A549 (cell line): ENCODE results near the gene MT1H. TPM values are rescaled to one million over a fixed set of nuclear protein-coding genes. Genes with fewer than 3 reads are reported as not detected.

Source experiments
- ATAC-seq, 2 experiments: fragments of 200-7000 bp in 1 of 2; fragments of >200 bp in 1 of 2; cut with Nextera tagmentation in 1 of 2; cut with Tn5 transposase in 1 of 2; 3 replicates each; pipeline versions ENCODE4 v1.8.0 to v1.9.1; 2018 to 2020; ENCODE audit warnings: mild to moderate bottlenecking in 1 of 2, moderate library complexity in 1 of 2
- CTCF ChIA-PET: fragments of 300-600 bp; sonication (Branson Sonifier 250); formaldehyde crosslinking; extraction: SDS; loops from one replicate; lab custom pipeline; 2021; ENCODE audit warnings: antibody characterized with exemption, inconsistent platforms; lab: Yijun Ruan, JAX
- POLR2A ChIA-PET: fragments of 350-600 bp; formaldehyde crosslinking; extraction: SDS; loops from one replicate; lab custom pipeline; 2021; ENCODE audit warnings: antibody characterized with exemption, inconsistent platforms; lab: Yijun Ruan, JAX
- DNase-seq, 2 experiments: peaks; one replicate each; pipeline versions ENCODE4 v3.0.0 to v3.0.0-alpha.2; 2011 to 2016; ENCODE audit warnings: low read depth in 1 of 2, low spot score in 1 of 2
- FAIRE-seq: peaks from 2 replicates; lab custom pipeline; 2011; peaks lifted over from hg19 to GRCh38; lab: Jason Lieb, UNC
- H3K27ac ChIP-seq, 2 experiments: fragments of >200 bp; sonication (Bioruptor Twin); formaldehyde crosslinking; 3 replicates each; pipeline ENCODE4 v1.5.1; 2016 to 2017
- H3K4me1 ChIP-seq: fragments of >200 bp; sonication (Bioruptor Twin); formaldehyde crosslinking; 3 replicates; pipeline ENCODE4 v1.6.1; 2016
- H3K4me2 ChIP-seq: fragments of >200 bp; sonication (Bioruptor Twin); formaldehyde crosslinking; 3 replicates; pipeline ENCODE4 v1.6.1; 2016
- H3K4me3 ChIP-seq: fragments of >200 bp; sonication (Bioruptor Twin); formaldehyde crosslinking; 3 replicates; pipeline ENCODE4 v1.5.1; 2016
- H3K9me3 ChIP-seq: fragments of >200 bp; sonication (Bioruptor Twin); formaldehyde crosslinking; 3 replicates; pipeline ENCODE4 v1.6.1; 2016
- BHLHE40 ChIP-seq: IDR thresholded peaks from 2 replicates; pipeline ENCODE4 v1.6.1; 2012; ENCODE audit warnings: low read depth, low read length, inconsistent platforms
- CBX8 ChIP-seq: fragments of 200-600 bp; sonication (generic); IDR thresholded peaks from 2 replicates; pipeline ENCODE4 v1.6.1; 2016
- CEBPB ChIP-seq, 2 experiments: fragments of >200 bp in 1 of 2; sonication (Bioruptor Twin) in 1 of 2; formaldehyde crosslinking in 1 of 2; IDR thresholded peaks; 2 replicates each; pipeline ENCODE4 v1.6.1; 2012 to 2016
- CHD4 ChIP-seq: fragments of 200-600 bp; sonication (generic); IDR thresholded peaks from 2 replicates; pipeline ENCODE4 v1.6.1; 2016; ENCODE audit warnings: antibody characterized with exemption, mild to moderate bottlenecking, borderline replicate concordance
- FOSB ChIP-seq: fragments of 250-450 bp; sonication (Bioruptor Pico); IDR thresholded peaks from 2 replicates; pipeline ENCODE4 v1.5.0; 2020; ENCODE audit warnings: mild to moderate bottlenecking, moderate library complexity
- GATA3 ChIP-seq: IDR thresholded peaks from 2 replicates; pipeline ENCODE4 v1.6.1; 2012; ENCODE audit warnings: borderline replicate concordance
- HOXA7 ChIP-seq: fragments of 250-450 bp; sonication (Bioruptor Pico); IDR thresholded peaks from 2 replicates; pipeline ENCODE4 v1.5.0; 2020; ENCODE audit warnings: mild to moderate bottlenecking, moderate library complexity
- HOXB13 ChIP-seq: fragments of 250-450 bp; sonication (Bioruptor Pico); IDR thresholded peaks from 2 replicates; pipeline ENCODE4 v1.5.0; 2020; ENCODE audit warnings: low read depth, mild to moderate bottlenecking, moderate library complexity
- NPAS2 ChIP-seq: fragments of 250-450 bp; sonication (Bioruptor Pico); IDR thresholded peaks from 2 replicates; pipeline ENCODE4 v1.8.0; 2022; ENCODE audit warnings: mild to moderate bottlenecking, moderate library complexity, borderline replicate concordance
- PHF8 ChIP-seq: fragments of 200-600 bp; sonication (generic); IDR thresholded peaks from 2 replicates; pipeline ENCODE4 v1.6.1; 2016; ENCODE audit warnings: low read depth, mild to moderate bottlenecking, antibody characterized with exemption, moderate library complexity, borderline replicate concordance
- RCOR1 ChIP-seq: fragments of 150-350 bp; IDR thresholded peaks from 2 replicates; pipeline ENCODE4 v1.6.1; 2014; ENCODE audit warnings: antibody characterized with exemption, low read length, low read depth
- RFX5 ChIP-seq: fragments of 450-650 bp; IDR thresholded peaks from 2 replicates; pipeline ENCODE4 v1.7.1; 2014; ENCODE audit warnings: antibody characterized with exemption, mild to moderate bottlenecking, moderate library complexity
- TP53 ChIP-seq: fragments of 250-450 bp; sonication (Bioruptor Pico); IDR thresholded peaks from 2 replicates; pipeline ENCODE4 v1.5.0; 2021; ENCODE audit warnings: mild to moderate bottlenecking, moderate library complexity
- ZFP36 ChIP-seq: fragments of 450-650 bp; IDR thresholded peaks from 2 replicates; pipeline ENCODE4 v1.6.1; 2014; ENCODE audit warnings: borderline replicate concordance; ENCODE audit not compliant: partially characterized antibody
- ZNF302 ChIP-seq: fragments of 250-450 bp; sonication (Bioruptor Pico); IDR thresholded peaks from 2 replicates; pipeline ENCODE4 v1.9.0; 2021; ENCODE audit warnings: inconsistent platforms, mild to moderate bottlenecking, moderate library complexity
- WGBS: methylation state at CpG from one replicate; pipeline ENCODE4 v1.1.6; 2017; ENCODE audit errors: missing lambda C conversion rate; 5-methylcytosine and 5-hydroxymethylcytosine counted together
- polyA plus RNA-seq, 4 experiments: library from polyadenylated mRNA; depleted of rRNA in 3 of 4; stranded (reverse); fragments of >200 nt; fragmentation: RNase III in 1 of 4; extraction: RNeasy Plus Mini Kit Qiagen cat#74134 plus additional on column Dnase treatment in 1 of 4; gene quantifications; 2 replicates in 3 of 4; 3 replicates in 1 of 4; pipeline ENCODE4 v1.2.3, GENCODE V29; 2011 to 2017
- TF ChIP-seq, protein P1 (sequence below): fragments of >200 bp; sonication (Bioruptor Twin); formaldehyde crosslinking; IDR thresholded peaks from 3 replicates; pipeline ENCODE4 v1.6.1; 2016
- TF ChIP-seq, protein P2 (sequence below): fragments of >200 bp; sonication (Bioruptor Twin); formaldehyde crosslinking; IDR thresholded peaks from 2 replicates; pipeline ENCODE4 v1.6.1; 2016
- TF ChIP-seq, protein P3 (sequence below): IDR thresholded peaks from 2 replicates; pipeline ENCODE4 v1.6.1; 2012

MT1H gene
- polyA plus RNA-seq, 2 of the 4 experiments (the other 2 are of a cell fraction), result not detected

DNA sequence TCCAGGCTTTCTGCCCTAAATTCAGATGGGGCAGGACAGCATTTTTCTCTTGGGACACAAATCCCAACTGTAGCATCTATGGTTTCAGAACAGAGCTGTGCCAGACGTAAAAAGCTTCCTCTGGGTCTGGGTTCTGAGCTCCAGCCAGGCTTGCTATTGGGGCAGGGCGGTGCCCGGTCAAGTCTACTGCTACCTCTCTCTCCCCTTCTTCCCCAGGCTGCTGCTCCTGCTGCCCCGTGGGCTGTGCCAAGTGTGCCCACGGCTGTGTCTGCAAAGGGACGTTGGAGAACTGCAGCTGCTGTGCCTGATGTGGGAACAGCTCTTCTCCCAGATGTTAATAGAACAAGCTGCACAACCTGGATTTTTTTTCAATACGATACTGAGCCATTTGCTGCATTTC, 36.1 kb upstream of the MT1H start:
- CTCF ChIA-PET, result interaction anchor here (1.0 to 25.6 kb wide), 4 partner anchors 10 to 69 kb away, joined by 3 to 340 read pairs (median 4); partner anchors contain the start of gene MT2A
- Histone ChIP-seq H3K27ac (no peak overlapping the region), H3K4me3 (no peak overlapping the region), H3K9me3 (no peaks in the 10 kb centered on the region), H3K4me1 (0 out of 3 replicates have a peak, but pooled peaks cover under 1% of the 10 kb centered on the region), H3K4me2 (no peak overlapping the region)
- DNase-seq (no peak), ATAC-seq (no peak), FAIRE-seq (no peak)
- TF ChIP-seq PHF8, result no peak
- TF ChIP-seq, protein P1, sequence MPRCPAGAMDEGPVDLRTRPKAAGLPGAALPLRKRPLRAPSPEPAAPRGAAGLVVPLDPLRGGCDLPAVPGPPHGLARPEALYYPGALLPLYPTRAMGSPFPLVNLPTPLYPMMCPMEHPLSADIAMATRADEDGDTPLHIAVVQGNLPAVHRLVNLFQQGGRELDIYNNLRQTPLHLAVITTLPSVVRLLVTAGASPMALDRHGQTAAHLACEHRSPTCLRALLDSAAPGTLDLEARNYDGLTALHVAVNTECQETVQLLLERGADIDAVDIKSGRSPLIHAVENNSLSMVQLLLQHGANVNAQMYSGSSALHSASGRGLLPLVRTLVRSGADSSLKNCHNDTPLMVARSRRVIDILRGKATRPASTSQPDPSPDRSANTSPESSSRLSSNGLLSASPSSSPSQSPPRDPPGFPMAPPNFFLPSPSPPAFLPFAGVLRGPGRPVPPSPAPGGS, result no peak
- TF ChIP-seq FOSB (CRISPR knock-in tag), result no peak
- TF ChIP-seq NPAS2 (CRISPR knock-in tag), result no peak
- TF ChIP-seq ZFP36, result no peak
- TF ChIP-seq CBX8, result no peak
- TF ChIP-seq, protein P2, sequence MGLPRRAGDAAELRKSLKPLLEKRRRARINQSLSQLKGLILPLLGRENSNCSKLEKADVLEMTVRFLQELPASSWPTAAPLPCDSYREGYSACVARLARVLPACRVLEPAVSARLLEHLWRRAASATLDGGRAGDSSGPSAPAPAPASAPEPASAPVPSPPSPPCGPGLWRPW, result no peak
- no peak for TF ChIP-seq HOXB13 (CRISPR knock-in tag)
- TF ChIP-seq RFX5, result no peak
- TF ChIP-seq HOXA7 (CRISPR knock-in tag), result no peak
- no peak for TF ChIP-seq TP53 (CRISPR knock-in tag)
- WGBS, result 44% methylated on average over 7 of the region's 7 CpGs
- POLR2A ChIA-PET, result interaction anchor here (1.0 kb wide), 1 partner anchor 25 kb away, joined by 4 read pairs; the partner anchor contains the start of gene MT2A

DNA sequence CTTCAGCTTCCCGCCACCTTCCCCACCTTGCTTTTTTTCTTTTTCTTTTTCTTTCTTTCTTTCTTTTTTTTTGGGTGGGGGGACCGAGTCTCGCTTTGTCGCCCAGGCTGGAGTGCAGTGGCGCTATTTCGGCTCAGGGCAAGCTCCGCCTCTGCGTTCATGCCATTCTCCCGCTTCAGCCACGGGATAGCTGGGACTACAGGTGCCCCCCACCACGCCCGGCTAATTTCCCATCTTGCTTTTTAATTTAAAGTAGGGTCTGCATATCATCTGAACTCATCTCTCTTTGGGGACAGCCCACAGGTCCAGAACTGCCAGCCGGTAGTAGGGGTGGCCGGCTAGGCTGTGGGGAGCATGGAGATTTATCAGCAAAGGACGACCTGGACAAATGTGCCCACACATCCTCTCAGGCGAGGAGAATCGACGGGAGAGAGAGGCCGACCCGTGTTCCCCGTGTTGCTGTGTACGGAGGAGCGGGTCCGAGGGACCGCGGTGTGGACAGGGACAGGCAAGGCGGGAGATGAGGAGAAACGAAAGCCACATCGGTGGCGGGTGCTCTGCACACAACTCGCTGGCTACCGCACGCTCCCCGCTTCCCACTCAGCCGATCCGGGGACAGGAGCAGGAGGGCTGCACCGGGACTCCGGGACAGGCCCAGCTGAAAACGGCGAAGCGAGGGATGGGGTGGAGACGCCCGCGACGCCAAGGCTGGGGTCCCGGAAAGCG, 34.7 kb upstream of the MT1H start:
- no peak for TF ChIP-seq BHLHE40
- TF ChIP-seq PHF8, result no peak
- H3K4me3 ChIP-seq, result no peak overlapping the region
- no peaks in the 10 kb centered on the region for H3K9me3 ChIP-seq
- H3K4me2 ChIP-seq, result no peak overlapping the region
- no peak overlapping the region for H3K27ac ChIP-seq
- 0 out of 3 replicates have a peak, but pooled peaks cover 3% of the 10 kb centered on the region for H3K4me1 ChIP-seq
- POLR2A ChIA-PET, result no interaction called here
- DNase-seq, result no peak
- no peak for ATAC-seq
- 82% methylated on average over 47 of the region's 47 CpGs for WGBS
- CTCF ChIA-PET, result interaction anchor here (0.8 to 25.6 kb wide), 5 partner anchors 9 to 67 kb away, joined by 3 to 340 read pairs (median 4); partner anchors contain the start of gene MT2A
- no peak for FAIRE-seq

DNA sequence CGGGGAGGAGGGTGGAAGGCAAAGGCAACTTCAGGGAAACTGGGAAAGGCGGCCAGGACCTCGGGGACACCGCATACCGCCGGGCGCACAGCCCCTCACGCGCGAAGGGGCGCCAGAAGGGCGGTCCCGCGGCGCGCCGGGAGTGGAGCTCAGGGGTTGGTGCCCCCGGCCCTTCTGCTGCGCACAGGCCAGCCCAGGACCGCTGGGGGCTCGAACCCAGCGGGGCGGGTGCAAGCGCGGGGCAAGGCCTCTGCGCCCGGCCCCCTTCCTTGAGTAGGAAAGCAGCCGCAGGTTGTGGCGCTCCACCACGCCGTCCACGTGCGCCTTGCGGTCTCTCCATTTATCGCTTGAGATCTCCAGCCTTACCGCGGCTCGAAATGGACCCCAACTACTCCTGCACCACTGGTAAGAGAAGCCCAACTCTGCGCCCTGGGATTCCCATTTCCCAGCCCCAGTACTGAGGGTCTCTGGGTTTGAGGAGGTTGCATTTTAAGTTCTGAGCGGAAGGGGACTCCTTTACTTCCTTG, 34.1 kb upstream of the MT1H start:
- no peak overlapping the region for H3K4me2 ChIP-seq

More for the DNA sequence above, 34.1 kb upstream of the MT1H start:
- Histone ChIP-seq H3K9me3 (no peaks in the 10 kb centered on the region), H3K27ac (no peak overlapping the region), H3K4me3 (no peak overlapping the region), H3K4me1 (0 out of 3 replicates have a peak, but pooled peaks cover 3% of the 10 kb centered on the region)
- WGBS, result 80% methylated on average over 37 of the region's 40 CpGs
- no peak for TF ChIP-seq RCOR1
- no peak for TF ChIP-seq ZNF302 (CRISPR knock-in tag)
- no peak for TF ChIP-seq CEBPB (IDR thresholded peaks at IDR 0.05)
- TF ChIP-seq CHD4, result no peak
- TF ChIP-seq, protein P3, sequence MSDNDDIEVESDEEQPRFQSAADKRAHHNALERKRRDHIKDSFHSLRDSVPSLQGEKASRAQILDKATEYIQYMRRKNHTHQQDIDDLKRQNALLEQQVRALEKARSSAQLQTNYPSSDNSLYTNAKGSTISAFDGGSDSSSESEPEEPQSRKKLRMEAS, result no peak
- no peak for TF ChIP-seq GATA3
- ChIA-PET POLR2A (no interaction called here), CTCF (interaction anchor here (1.2 to 25.6 kb wide), 2 partner anchors 8 to 26 kb away, joined by 4 to 340 read pairs; partner anchors contain the start of gene MT2A)
- DNase-seq (no peak), FAIRE-seq (no peak), ATAC-seq (no peak)
